ENCODE measurements around the gene CALN1.

CALN1 gene

DNA sequence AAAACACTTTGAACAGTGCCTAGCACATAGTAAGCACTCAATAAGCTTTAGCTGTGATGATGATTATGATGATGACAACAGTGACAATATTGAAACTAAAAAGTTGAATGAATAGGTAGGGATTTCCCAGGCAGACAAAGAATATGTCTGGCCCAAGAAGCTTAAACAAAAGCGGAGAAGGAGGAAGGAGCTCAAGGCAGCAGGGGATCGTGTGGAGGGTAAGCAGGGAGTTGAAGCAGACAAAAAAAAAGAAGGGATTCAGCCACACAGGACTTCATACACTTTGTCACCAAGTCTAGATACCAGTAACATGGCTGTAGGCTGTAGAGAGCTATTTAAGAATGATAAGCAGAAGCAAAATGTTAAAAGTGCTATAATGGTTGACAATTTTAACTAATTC lies 144.0 kb downstream of the CALN1 start:
- Histone ChIP-seq H3K9ac (ENCODE audit: insufficient read length, low read depth) (no peak overlapping the region), H3K9me3 (ENCODE audit: insufficient read depth, low read length) (no peaks in the 10 kb centered on the region), H3K27me3 (ENCODE audit: insufficient read depth, insufficient read length) (no peaks in the 10 kb centered on the region), H3K4me1 (ENCODE audit: insufficient read depth, insufficient read length) (no peaks in the 10 kb centered on the region), H3K4me3 (ENCODE audit: insufficient read length, low read depth) (no peak overlapping the region), H3K36me3 (ENCODE audit: insufficient read depth, insufficient read length, low read length) (no peaks in the 10 kb centered on the region)
- no peak for TF ChIP-seq YY1 (IDR thresholded peaks at IDR 0.05; ENCODE audit: insufficient read depth, insufficient read length)
- TF ChIP-seq SUZ12 (IDR thresholded peaks at IDR 0.05; ENCODE audit: extremely low read depth, insufficient read depth, insufficient read length) = no peak
- no peak for DNase-seq (ENCODE audit: low read depth, low spot score)

DNA sequence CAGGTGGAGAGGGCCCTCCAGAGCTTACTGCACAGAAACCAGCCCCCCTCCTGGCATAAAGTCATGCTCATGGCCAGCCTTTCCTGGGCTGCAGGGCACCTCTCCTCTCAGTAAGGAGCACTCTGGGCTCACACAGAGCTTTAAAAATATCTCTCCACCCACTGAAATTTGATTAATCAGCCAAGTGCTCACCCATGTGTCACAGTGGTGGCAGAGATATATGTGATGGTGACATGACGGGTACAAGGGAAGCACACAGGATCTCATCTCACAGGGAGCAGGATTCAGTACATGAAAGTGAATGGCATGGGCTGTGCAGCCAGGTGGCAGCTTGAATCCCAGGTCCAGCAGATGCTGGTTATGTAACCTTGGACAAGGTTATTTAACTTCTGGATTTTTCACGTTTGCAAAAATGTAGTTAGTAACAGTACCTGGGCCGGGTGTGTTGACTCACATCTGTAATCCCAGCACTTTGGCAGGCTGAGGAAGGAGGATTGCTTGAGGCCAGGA lies 144.8 kb downstream of the CALN1 start:
- no peaks in the 10 kb centered on the region for H3K36me3 ChIP-seq (ENCODE audit: insufficient read depth, insufficient read length, low read length)
- no peaks in the 10 kb centered on the region for H3K27me3 ChIP-seq (ENCODE audit: insufficient read depth, insufficient read length)
- H3K9me3 ChIP-seq (ENCODE audit: insufficient read depth, low read length) = no peaks in the 10 kb centered on the region
- no peak overlapping the region for H3K4me3 ChIP-seq (ENCODE audit: insufficient read length, low read depth)
- TF ChIP-seq ZNF274 (IDR thresholded peaks at IDR 0.05; ENCODE audit: low read depth, low read length) (no peak), SUZ12 (IDR thresholded peaks at IDR 0.05; ENCODE audit: extremely low read depth, insufficient read depth, insufficient read length) (no peak), YY1 (IDR thresholded peaks at IDR 0.05; ENCODE audit: insufficient read depth, insufficient read length) (no peak)
- no peak overlapping the region for H3K9ac ChIP-seq (ENCODE audit: insufficient read length, low read depth)
- no peaks in the 10 kb centered on the region for H3K4me1 ChIP-seq (ENCODE audit: insufficient read depth, insufficient read length)
- DNase-seq (ENCODE audit: low read depth, low spot score) = no peak

DNA sequence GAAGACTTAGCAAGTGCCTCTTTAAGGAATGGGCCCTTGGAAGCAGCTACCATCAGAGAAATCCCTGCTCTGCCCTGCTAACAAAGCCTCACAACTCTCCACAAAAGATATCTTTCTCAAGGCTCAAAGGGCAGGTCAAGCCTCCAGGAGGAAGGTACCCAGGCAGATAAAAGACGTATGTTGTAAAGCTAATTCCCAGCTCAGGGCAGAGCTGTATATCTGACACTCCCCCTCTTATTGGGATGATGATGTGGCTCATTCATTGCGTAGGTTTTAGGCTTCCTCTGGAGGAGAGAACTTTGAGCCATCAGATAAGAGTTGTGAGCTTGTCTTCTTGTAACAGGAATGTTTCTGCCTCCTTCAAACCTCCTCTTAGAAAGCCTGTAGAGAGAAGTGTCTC lies 145.4 kb downstream of the CALN1 start:
- Histone ChIP-seq H3K4me1 (ENCODE audit: insufficient read depth, insufficient read length) (no peaks in the 10 kb centered on the region), H3K9ac (ENCODE audit: insufficient read length, low read depth) (no peak overlapping the region), H3K4me3 (ENCODE audit: insufficient read length, low read depth) (no peak overlapping the region), H3K27me3 (ENCODE audit: insufficient read depth, insufficient read length) (no peaks in the 10 kb centered on the region), H3K36me3 (ENCODE audit: insufficient read depth, insufficient read length, low read length) (no peaks in the 10 kb centered on the region), H3K9me3 (ENCODE audit: insufficient read depth, low read length) (no peaks in the 10 kb centered on the region)
- no peak for DNase-seq (ENCODE audit: low read depth, low spot score)
- TF ChIP-seq SUZ12 (IDR thresholded peaks at IDR 0.05; ENCODE audit: extremely low read depth, insufficient read depth, insufficient read length) = no peak
- TF ChIP-seq ZNF274 (IDR thresholded peaks at IDR 0.05; ENCODE audit: low read depth, low read length) = no peak
- no peak for TF ChIP-seq YY1 (IDR thresholded peaks at IDR 0.05; ENCODE audit: insufficient read depth, insufficient read length)

DNA sequence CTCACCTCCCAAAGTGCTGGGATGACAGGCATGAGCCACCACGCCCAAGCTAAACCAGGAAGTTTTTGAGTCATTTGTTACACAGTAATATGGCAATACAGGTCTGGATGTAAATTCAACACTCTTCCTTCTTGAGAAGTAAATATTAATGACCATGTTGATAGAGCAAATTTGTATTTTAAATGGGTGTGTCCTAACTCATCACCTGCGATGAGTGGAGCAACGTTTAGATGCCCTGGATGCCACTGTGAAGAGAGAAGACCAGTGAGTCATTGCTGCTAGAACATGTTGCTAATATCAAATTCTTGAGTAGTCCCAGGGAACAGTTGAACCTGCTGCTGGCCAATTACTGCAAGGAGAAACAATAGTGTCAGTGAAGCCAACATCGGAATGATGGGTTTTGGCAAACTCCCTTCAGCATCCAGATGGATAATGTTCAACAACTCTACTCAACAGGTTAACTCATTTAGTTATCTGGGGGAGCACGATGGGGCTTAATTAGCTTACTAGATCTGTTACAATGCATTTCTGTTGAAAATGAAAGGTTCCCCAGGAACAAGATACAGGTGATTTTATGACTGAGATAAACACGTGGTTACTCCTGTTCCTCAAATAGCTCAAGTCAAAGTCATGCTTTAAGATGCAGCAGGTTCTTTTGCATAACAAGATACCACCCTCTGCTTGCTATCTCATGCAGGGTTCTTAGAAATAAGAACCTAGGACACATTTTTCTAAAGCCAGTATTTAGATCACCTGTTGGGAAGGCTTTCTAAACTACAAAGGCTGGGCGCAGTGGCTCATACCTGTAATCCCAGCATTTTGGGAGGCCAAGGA lies 146.8 kb downstream of the CALN1 start:
- TF ChIP-seq YY1 (IDR thresholded peaks at IDR 0.05; ENCODE audit: insufficient read depth, insufficient read length) = no peak
- TF ChIP-seq SUZ12 (IDR thresholded peaks at IDR 0.05; ENCODE audit: extremely low read depth, insufficient read depth, insufficient read length) = no peak
- no peak for TF ChIP-seq ZNF274 (IDR thresholded peaks at IDR 0.05; ENCODE audit: low read depth, low read length)
- H3K4me3 ChIP-seq (ENCODE audit: insufficient read length, low read depth) = no peak overlapping the region
- DNase-seq (ENCODE audit: low read depth, low spot score) = no peak
- H3K36me3 ChIP-seq (ENCODE audit: insufficient read depth, insufficient read length, low read length) = no peaks in the 10 kb centered on the region
- H3K4me1 ChIP-seq (ENCODE audit: insufficient read depth, insufficient read length) = no peaks in the 10 kb centered on the region
- no peaks in the 10 kb centered on the region for H3K9me3 ChIP-seq (ENCODE audit: insufficient read depth, low read length)
- no peak overlapping the region for H3K9ac ChIP-seq (ENCODE audit: insufficient read length, low read depth)
- no peaks in the 10 kb centered on the region for H3K27me3 ChIP-seq (ENCODE audit: insufficient read depth, insufficient read length)

DNA sequence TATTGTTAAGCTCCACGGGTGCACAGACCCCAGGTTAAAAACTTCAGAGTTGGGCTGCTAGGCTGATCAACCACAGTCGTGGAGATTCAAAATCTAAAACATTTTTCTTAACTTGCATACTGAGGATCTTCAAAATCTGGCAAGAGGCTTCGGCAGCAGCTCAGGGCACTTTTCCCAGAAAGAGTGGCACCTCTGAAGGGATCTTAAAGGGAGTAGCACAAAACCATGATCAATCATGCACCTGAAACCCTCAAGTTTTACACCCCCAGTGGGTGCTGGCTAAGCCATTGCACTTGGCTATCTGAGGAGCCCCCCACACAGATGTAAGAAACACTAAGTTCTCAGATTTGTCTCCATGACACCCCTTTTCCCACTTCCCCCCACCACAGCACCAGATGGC lies 151.7 kb downstream of the CALN1 start:
- no peaks in the 10 kb centered on the region for H3K36me3 ChIP-seq (ENCODE audit: insufficient read depth, insufficient read length, low read length)
- no peak overlapping the region for H3K9ac ChIP-seq (ENCODE audit: insufficient read length, low read depth)
- no peak for DNase-seq (ENCODE audit: low read depth, low spot score)
- no peak overlapping the region for H3K4me3 ChIP-seq (ENCODE audit: insufficient read length, low read depth)
- no peaks in the 10 kb centered on the region for H3K27me3 ChIP-seq (ENCODE audit: insufficient read depth, insufficient read length)
- H3K4me1 ChIP-seq (ENCODE audit: insufficient read depth, insufficient read length) = no peaks in the 10 kb centered on the region
- H3K9me3 ChIP-seq (ENCODE audit: insufficient read depth, low read length) = no peaks in the 10 kb centered on the region
- TF ChIP-seq ZNF274 (IDR thresholded peaks at IDR 0.05; ENCODE audit: low read depth, low read length) (no peak), SUZ12 (IDR thresholded peaks at IDR 0.05; ENCODE audit: extremely low read depth, insufficient read depth, insufficient read length) (no peak), YY1 (IDR thresholded peaks at IDR 0.05; ENCODE audit: insufficient read depth, insufficient read length) (no peak)

DNA sequence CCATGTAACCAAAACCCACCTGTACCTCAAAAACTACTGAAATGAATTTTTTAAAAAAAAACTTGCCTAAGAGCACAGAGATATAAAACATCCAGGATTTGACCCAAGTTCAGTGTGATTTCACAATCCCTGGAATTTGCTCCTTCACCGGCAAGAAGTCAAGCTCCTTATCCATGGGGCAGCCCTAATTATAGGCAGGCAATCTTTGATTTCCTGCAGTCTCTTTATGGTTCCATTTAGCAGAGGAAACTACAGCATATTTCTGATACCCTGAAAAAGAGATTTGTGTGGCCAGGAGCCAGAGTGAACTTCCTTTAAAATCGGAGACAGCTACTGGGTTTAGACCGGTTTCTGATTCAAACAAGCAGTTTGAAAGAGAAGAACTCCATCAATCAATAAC lies 154.1 kb downstream of the CALN1 start:
- Histone ChIP-seq H3K9ac (ENCODE audit: insufficient read length, low read depth) (no peak overlapping the region), H3K27me3 (ENCODE audit: insufficient read depth, insufficient read length) (no peaks in the 10 kb centered on the region), H3K9me3 (ENCODE audit: insufficient read depth, low read length) (no peaks in the 10 kb centered on the region), H3K36me3 (ENCODE audit: insufficient read depth, insufficient read length, low read length) (no peaks in the 10 kb centered on the region), H3K4me3 (ENCODE audit: insufficient read length, low read depth) (no peak overlapping the region), H3K4me1 (ENCODE audit: insufficient read depth, insufficient read length) (no peaks in the 10 kb centered on the region)
- TF ChIP-seq SUZ12 (IDR thresholded peaks at IDR 0.05; ENCODE audit: extremely low read depth, insufficient read depth, insufficient read length) (no peak), YY1 (IDR thresholded peaks at IDR 0.05; ENCODE audit: insufficient read depth, insufficient read length) (no peak), ZNF274 (IDR thresholded peaks at IDR 0.05; ENCODE audit: low read depth, low read length) (no peak)
- no peak for DNase-seq (ENCODE audit: low read depth, low spot score)

DNA sequence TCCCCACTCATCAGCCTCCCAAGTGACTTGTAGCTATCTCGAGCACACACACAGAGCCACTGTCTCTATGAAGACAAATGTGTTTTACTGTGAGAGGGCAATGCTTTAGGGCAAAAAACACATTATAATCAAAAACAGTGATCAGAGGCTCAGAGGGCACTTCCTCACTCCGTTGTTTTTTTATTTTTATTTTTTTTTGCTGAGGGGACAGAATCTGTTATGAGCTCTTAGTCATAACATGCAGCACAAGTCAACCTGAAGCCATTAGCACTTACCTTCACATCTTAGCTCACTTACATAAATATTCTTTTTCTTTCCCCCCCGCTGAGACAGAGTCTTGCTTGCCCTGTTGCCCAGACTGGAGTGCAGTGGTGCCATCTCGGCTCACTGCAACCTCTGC lies 157.7 kb downstream of the CALN1 start:
- no peaks in the 10 kb centered on the region for H3K9me3 ChIP-seq (ENCODE audit: insufficient read depth, low read length)

More for the DNA sequence above, 157.7 kb downstream of the CALN1 start:
- TF ChIP-seq SUZ12 (IDR thresholded peaks at IDR 0.05; ENCODE audit: extremely low read depth, insufficient read depth, insufficient read length) (no peak), ZNF274 (IDR thresholded peaks at IDR 0.05; ENCODE audit: low read depth, low read length) (no peak), YY1 (IDR thresholded peaks at IDR 0.05; ENCODE audit: insufficient read depth, insufficient read length) (no peak)
- Histone ChIP-seq H3K36me3 (ENCODE audit: insufficient read depth, insufficient read length, low read length) (no peaks in the 10 kb centered on the region), H3K4me1 (ENCODE audit: insufficient read depth, insufficient read length) (no peaks in the 10 kb centered on the region), H3K9ac (ENCODE audit: insufficient read length, low read depth) (no peak overlapping the region), H3K4me3 (ENCODE audit: insufficient read length, low read depth) (no peak overlapping the region), H3K27me3 (ENCODE audit: insufficient read depth, insufficient read length) (no peaks in the 10 kb centered on the region)
- no peak for DNase-seq (ENCODE audit: low read depth, low spot score)
